ENCODE results near the gene COX17.

COX17 gene

GRCh38 chr3:119625451-119626153 is 51.6 kb downstream of the COX17 start:
- H3K27me3 ChIP-seq (ENCODE audit: control insufficient read depth in 2 of 2, insufficient read depth in 2 of 2, low read length in 2 of 2) = no peaks in the 10 kb centered on the region
- no peaks in the 10 kb centered on the region for H3K4me1 ChIP-seq (ENCODE audit: control insufficient read depth in 2 of 2, insufficient read depth in 2 of 2, low read length in 2 of 2)
- H3K9me3 ChIP-seq (ENCODE audit: control insufficient read depth in 2 of 2, low read length in 2 of 2) = no peaks in the 10 kb centered on the region
- no peak overlapping the region for H3K27ac ChIP-seq (ENCODE audit: low read depth in 2 of 2, low read length in 2 of 2)
- H3K36me3 ChIP-seq (ENCODE audit: control insufficient read depth in 2 of 2, insufficient read depth in 2 of 2, low read length in 2 of 2) = no peaks in the 10 kb centered on the region
- no peak overlapping the region for H3K4me3 ChIP-seq (ENCODE audit: low read length in 2 of 2)
- no peak overlapping the region for H3K9ac ChIP-seq (ENCODE audit: low read depth in 1 of 2, low read length in 2 of 2)

DNA sequence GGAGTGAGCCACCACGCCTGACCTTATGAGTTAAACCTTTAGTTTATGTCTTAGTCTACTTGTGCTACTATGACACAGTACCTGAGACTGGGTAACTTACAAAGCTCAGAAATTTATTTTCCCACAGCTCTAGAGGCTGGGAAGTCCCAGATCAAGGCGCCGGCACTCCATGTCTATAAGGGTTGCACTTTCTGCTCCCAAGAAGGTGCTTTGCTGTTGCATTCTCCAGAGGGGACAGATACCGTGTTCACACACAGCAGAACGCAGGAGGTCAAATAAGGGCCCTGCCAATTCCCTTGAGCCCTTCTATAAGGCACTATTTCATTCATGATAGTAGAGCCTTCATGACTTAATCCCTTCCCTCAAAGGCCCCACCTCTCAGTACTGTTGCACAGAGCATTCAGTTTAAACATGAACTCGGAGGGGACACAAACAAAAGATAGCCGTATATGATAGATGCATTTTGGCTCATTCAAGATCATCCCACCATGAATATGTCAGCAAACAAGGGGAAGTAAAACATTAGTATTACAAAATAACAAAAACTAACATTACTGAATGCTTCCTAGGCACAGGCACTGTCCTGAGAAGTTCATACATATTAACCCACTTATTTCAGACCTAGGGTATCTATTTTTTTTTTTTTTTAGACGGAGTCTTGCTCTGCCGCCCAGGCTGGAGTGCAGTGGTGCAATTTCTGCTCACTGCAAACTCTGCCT is 53.0 kb downstream of the COX17 start:
- H3K27me3 ChIP-seq (ENCODE audit: control insufficient read depth in 2 of 2, insufficient read depth in 2 of 2, low read length in 2 of 2) = no peaks in the 10 kb centered on the region
- H3K9me3 ChIP-seq (ENCODE audit: control insufficient read depth in 2 of 2, low read length in 2 of 2) = no peaks in the 10 kb centered on the region
- no peak overlapping the region for H3K9ac ChIP-seq (ENCODE audit: low read depth in 1 of 2, low read length in 2 of 2)
- no peak overlapping the region for H3K27ac ChIP-seq (ENCODE audit: low read depth in 2 of 2, low read length in 2 of 2)
- H3K4me3 ChIP-seq (ENCODE audit: low read length in 2 of 2) = no peak overlapping the region
- H3K4me1 ChIP-seq (ENCODE audit: control insufficient read depth in 2 of 2, insufficient read depth in 2 of 2, low read length in 2 of 2) = no peaks in the 10 kb centered on the region
- H3K36me3 ChIP-seq (ENCODE audit: control insufficient read depth in 2 of 2, insufficient read depth in 2 of 2, low read length in 2 of 2) = no peaks in the 10 kb centered on the region

- no peak overlapping the region for H3K27ac ChIP-seq (ENCODE audit: low read depth in 2 of 2, low read length in 2 of 2)
- no peaks in the 10 kb centered on the region for H3K27me3 ChIP-seq (ENCODE audit: control insufficient read depth in 2 of 2, insufficient read depth in 2 of 2, low read length in 2 of 2)
- no peak overlapping the region for H3K4me3 ChIP-seq (ENCODE audit: low read length in 2 of 2)
- H3K9ac ChIP-seq (ENCODE audit: low read depth in 1 of 2, low read length in 2 of 2) = no peak overlapping the region
- H3K36me3 ChIP-seq (ENCODE audit: control insufficient read depth in 2 of 2, insufficient read depth in 2 of 2, low read length in 2 of 2) = no peaks in the 10 kb centered on the region
- no peaks in the 10 kb centered on the region for H3K4me1 ChIP-seq (ENCODE audit: control insufficient read depth in 2 of 2, insufficient read depth in 2 of 2, low read length in 2 of 2)
- no peaks in the 10 kb centered on the region for H3K9me3 ChIP-seq (ENCODE audit: control insufficient read depth in 2 of 2, low read length in 2 of 2)
Measured at GRCh38 chr3:119620899-119621298, 56.3 kb downstream of the COX17 start.
